OCI-LY1 (cell line): Measurements from ENCODE around the gene SMIM9.

ENCODE experiments used
- EZH2 ChIP-seq: fragments of 200-600 bp; sonication (generic), shearing (Covaris generic); IDR thresholded peaks from 2 replicates; pipeline ENCODE4 v1.8.0; 2017; ENCODE audit warnings: borderline replicate concordance, mixed run types, mild to moderate bottlenecking, antibody characterized with exemption, low read length, moderate library complexity, mixed read lengths
- TF ChIP-seq, protein P1 (sequence below): fragments of 200-600 bp; sonication (generic), shearing (Covaris generic); IDR thresholded peaks from 2 replicates; pipeline ENCODE4 v1.5.1; 2017; ENCODE audit warnings: mild to moderate bottlenecking, antibody characterized with exemption, low read length, moderate library complexity, mixed read lengths

DNA sequence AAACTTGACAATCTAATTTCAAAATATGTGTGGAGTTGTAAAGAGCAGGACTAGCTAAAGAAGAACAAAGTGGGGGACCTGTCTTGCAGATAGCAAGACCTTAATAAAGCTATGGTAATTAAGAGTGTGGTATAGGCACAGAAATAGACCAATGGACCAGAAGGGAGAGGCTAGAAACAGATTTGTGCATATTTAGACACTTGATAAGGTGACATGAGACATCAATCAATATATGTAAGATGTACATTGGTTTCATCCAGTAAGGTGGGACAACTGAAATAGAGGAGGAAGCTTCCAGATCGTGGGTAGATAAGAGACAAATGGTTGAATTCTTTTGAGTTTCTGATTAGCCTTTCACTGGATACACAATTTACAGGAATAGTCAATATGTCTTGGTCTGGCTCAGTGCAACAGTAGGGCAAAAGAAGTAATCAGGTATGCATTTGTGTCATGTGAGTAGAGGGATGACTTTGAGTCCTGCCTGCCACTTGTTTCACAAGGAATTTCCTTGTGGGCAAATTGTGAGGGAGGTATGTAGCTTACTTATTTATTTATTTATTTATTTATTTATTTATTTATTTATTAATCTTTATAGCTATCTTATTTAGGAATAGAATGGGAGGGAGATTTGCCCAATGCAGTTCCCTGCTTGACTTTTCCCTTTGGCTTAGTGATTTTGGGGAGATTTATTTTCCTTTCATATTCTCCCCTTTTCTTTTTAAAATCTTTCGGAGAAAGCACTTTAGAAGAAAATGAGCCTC lies 21.9 kb downstream of the SMIM9 start:
- TF ChIP-seq, protein P1, sequence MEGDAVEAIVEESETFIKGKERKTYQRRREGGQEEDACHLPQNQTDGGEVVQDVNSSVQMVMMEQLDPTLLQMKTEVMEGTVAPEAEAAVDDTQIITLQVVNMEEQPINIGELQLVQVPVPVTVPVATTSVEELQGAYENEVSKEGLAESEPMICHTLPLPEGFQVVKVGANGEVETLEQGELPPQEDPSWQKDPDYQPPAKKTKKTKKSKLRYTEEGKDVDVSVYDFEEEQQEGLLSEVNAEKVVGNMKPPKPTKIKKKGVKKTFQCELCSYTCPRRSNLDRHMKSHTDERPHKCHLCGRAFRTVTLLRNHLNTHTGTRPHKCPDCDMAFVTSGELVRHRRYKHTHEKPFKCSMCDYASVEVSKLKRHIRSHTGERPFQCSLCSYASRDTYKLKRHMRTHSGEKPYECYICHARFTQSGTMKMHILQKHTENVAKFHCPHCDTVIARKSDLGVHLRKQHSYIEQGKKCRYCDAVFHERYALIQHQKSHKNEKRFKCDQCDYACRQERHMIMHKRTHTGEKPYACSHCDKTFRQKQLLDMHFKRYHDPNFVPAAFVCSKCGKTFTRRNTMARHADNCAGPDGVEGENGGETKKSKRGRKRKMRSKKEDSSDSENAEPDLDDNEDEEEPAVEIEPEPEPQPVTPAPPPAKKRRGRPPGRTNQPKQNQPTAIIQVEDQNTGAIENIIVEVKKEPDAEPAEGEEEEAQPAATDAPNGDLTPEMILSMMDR = no peak
- no peak for TF ChIP-seq EZH2
